Psoas muscle (tissue), 8 donors: ENCODE results near the gene LINC00237. TPM values are rescaled to one million over a fixed set of nuclear protein-coding genes. Genes with fewer than 3 reads are reported as not detected.

Experiments used
- ATAC-seq, 4 donors: fragments of 200-7000 bp; cut with Tn5 transposase; one replicate each; pipeline ENCODE4 v1.9.1; 2020; ENCODE audit warnings: moderate library complexity in 3 of 4, mild to moderate bottlenecking in 2 of 4
- DNase-seq, 2 donors: peaks; one replicate each; pipeline ENCODE4 v3.0.0-alpha.2; 2020
- H3K27ac ChIP-seq: fragments of 200-600 bp; one replicate; pipeline ENCODE4 v1.8.0; 2022
- H3K27me3 ChIP-seq, 3 donors: fragments of 200-600 bp in 1 of 3; one replicate each; pipeline versions ENCODE4 v1.6.1 to v1.8.0; 2013 to 2022; ENCODE audit warnings: low read length in 2 of 3, mild to moderate bottlenecking in 2 of 3, moderate library complexity in 1 of 3; ENCODE audit not compliant: insufficient read depth in 3 of 3
- H3K36me3 ChIP-seq, 2 donors: fragments of 200-600 bp in 1 of 2; one replicate each; pipeline versions ENCODE4 v1.6.1 to v1.8.0; 2013 to 2022; ENCODE audit warnings: low read depth in 1 of 2, mild to moderate bottlenecking in 1 of 2, moderate library complexity in 1 of 2; ENCODE audit not compliant: insufficient read depth in 1 of 2
- H3K4me1 ChIP-seq: fragments of 200-600 bp; one replicate; pipeline ENCODE4 v1.8.0; 2022
- H3K4me3 ChIP-seq: fragments of 200-600 bp; one replicate; pipeline ENCODE4 v1.8.0; 2022; ENCODE audit warnings: mild to moderate bottlenecking
- H3K9me3 ChIP-seq: fragments of 200-600 bp; one replicate; pipeline ENCODE4 v1.8.0; 2022
- WGBS, 3 donors: extraction: QIAGEN DNeasy Blood & Tissue Kit; methylation state at CpG; one replicate each; pipeline versions ENCODE4 v1.1.6 to v1.1.7; 2013; 5-methylcytosine and 5-hydroxymethylcytosine counted together
- intact Hi-C, 2 donors: fragments of 100-400 bp; cut with DNase I; formaldehyde crosslinking; loops; one replicate each; pipeline versions ENCODE4 v1.11.0 to v1.14.2; 2022
- polyA plus RNA-seq, 3 donors: library from polyadenylated mRNA; stranded (reverse); fragments of 200-250 nt; gene quantifications; one replicate each; pipeline ENCODE4 v1.2.3, GENCODE V29; 2013
- total RNA-seq, 4 donors: library from RNA; stranded (reverse); fragmentation: NEBNext Ultra II Directional in 2 of 4; extraction: Animal tissue kit (Norgen Biotek cat#: 25700) in 2 of 4; gene quantifications; one replicate each; pipeline versions ENCODE4 v1.2.1 to v1.2.4, GENCODE V29; 2021 to 2023
- TF ChIP-seq, protein P1 (sequence below): fragments of 200-600 bp; IDR thresholded peaks from one replicate; pipeline ENCODE4 v1.8.0; 2022; ENCODE audit warnings: antibody characterized with exemption
- donor health status: healthy with polysubstance abuse.
- donor health status: DM: no; HTN: no; CAD: no; lungs with moderate emphysema.
- donor health status: Bipolar disorder and iron deficiency.
- donor health status: healthy.
- donor health status: DM: yes; HTN: yes; CAD: no.
- donor health status: DM: no; HTN: no; CAD: no.
- donor health status: DM: no; HTN: no; CAD: no.
- donor health status: DM: yes; HTN: yes; CAD: no.

Gene LINC00237
- total and polyA plus RNA-seq, 7 donors = not detected

DNA sequence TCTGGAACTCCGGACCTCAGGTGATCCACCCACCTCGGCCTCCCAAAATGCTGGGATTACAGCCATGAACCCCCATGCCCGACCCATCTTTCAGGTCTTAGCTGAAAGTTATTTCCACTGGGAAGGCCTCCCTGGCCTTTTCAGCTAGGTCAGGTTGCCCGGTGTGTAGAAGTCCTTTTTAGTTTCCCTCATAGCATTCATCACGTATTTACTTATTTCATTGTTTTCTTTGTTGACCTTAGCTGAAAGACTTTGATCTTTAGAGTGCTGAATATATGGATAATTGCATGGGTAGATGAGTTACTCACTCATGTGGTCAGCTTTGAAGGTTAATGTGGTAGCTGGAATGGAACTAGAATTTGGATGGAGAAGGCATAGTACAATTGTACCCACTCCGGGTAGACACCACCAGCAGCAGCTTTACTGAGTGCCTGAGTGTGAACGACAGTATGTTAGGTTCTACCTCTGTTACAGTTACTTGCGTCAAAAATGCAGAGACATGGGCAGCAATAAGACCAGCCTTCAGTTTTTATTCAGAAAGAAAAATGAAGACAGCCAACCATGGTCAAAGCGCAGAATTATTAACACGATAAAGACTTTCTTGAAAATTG, 28.8 kb upstream of the LINC00237 start:
- DNase-seq (no peak), ATAC-seq (no peak)
- intact Hi-C loops = no loop called here
- 95 to 98% (median 97%) methylated on average over 10 of the region's 10 CpGs for WGBS, 3 donors
- Histone ChIP-seq H3K36me3 (peaks cover 0 to 21% of the 10 kb centered on the region in 2 donors), H3K9me3 (no peaks in the 10 kb centered on the region), H3K27me3 (no peaks in the 10 kb centered on the region), H3K27ac (no peak overlapping the region), H3K4me1 (peaks cover 16% of the 10 kb centered on the region), H3K4me3 (no peak overlapping the region)
- TF ChIP-seq, protein P1, sequence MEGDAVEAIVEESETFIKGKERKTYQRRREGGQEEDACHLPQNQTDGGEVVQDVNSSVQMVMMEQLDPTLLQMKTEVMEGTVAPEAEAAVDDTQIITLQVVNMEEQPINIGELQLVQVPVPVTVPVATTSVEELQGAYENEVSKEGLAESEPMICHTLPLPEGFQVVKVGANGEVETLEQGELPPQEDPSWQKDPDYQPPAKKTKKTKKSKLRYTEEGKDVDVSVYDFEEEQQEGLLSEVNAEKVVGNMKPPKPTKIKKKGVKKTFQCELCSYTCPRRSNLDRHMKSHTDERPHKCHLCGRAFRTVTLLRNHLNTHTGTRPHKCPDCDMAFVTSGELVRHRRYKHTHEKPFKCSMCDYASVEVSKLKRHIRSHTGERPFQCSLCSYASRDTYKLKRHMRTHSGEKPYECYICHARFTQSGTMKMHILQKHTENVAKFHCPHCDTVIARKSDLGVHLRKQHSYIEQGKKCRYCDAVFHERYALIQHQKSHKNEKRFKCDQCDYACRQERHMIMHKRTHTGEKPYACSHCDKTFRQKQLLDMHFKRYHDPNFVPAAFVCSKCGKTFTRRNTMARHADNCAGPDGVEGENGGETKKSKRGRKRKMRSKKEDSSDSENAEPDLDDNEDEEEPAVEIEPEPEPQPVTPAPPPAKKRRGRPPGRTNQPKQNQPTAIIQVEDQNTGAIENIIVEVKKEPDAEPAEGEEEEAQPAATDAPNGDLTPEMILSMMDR = no peak

DNA sequence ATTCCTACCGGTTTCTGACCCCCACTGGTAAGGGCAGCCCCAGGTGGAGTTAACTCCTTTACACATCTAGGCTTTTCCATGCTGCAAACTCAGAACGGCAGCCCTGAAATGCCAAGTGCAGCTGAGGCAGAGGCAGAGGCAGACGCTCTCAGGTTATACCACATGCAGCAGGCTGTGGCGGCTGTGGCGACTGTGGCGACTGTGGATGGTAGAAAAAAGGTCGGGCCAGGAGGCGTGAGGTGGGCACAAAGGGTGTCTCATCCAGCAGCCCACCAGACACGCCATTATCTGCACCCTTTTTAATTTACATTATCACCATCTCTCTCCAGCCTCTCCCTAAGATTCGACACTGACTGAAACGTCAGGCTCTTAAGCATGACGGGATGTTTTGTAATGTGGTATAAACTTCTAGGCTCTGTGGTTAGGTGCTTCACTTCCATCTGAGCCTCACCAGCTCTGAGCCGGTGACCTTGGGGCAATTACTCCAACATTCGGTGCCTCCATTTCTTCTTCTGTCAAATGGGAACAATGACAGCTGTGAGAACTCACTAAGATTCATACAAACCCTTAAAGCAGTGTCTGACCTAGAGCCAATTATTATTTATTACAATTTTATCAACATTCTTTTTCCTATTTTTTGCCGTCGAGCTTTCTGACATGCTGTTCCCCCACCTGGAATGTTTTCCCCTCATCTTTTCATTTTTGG, 27.9 kb upstream of the LINC00237 start:
- Histone ChIP-seq H3K4me3 (no peak overlapping the region), H3K27ac (no peak overlapping the region), H3K27me3 (no peaks in the 10 kb centered on the region), H3K4me1 (peaks cover 16% of the 10 kb centered on the region), H3K36me3 (peaks cover 0 to 19% of the 10 kb centered on the region in 2 donors), H3K9me3 (no peaks in the 10 kb centered on the region)
- ATAC-seq (no peak), DNase-seq (no peak)
- 90 to 93% (median 93%) methylated on average over 16 of the region's 16 CpGs for WGBS, 3 donors
- intact Hi-C loops = no loop called here
- TF ChIP-seq, protein P1 = no peak

DNA sequence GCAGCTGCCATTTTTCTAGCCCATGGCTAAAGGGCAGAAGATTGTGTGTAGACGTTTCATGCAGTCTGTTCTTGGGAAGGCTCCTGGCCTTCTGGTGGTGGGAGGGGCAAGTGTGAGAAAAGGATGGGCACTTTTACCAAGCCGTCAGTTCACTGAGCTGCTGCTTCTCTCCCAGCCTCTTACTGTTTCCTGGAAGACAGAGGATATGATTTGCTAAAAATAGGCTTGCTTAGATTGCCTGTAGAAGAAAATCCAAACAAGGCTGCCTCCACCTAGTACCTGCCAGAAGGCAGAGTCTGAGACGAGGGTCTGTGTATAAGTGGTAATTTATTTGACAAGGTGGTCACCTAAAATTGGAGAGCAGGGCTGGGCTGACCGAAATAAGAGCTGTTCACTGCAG, 27.2 kb upstream of the LINC00237 start:
- 33 to 56% (median 44%) methylated on average over 4 of the region's 4 CpGs for WGBS, 3 donors
- intact Hi-C loops = no loop called here
- H3K27me3 ChIP-seq = no peaks in the 10 kb centered on the region

DNA sequence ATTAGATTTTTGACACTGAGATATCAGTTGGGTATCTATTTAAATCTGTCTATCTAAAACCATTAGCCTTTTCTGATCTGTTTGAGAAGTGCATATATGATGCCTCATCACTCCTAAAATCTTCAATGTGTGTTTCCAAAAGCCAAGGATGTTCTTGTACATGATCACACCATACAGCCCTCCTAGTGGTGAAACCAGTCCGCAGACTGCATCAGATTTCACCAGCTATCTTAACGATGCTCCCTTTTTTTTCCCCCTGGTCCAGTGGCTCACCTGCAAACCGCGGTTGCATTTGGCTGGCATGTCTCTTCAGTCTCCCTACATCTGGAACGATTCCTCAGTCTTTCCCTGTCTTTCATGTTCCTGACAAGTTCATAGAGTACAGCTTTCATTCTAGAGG, 23.7 kb upstream of the LINC00237 start:
- H3K27me3 ChIP-seq = no peaks in the 10 kb centered on the region
- H3K9me3 ChIP-seq = no peaks in the 10 kb centered on the region
- 69 to 82% (median 80%) methylated on average over 5 of the region's 5 CpGs for WGBS, 3 donors
- DNase-seq (no peak), ATAC-seq (no peak)
- TF ChIP-seq, protein P1 = no peak
- H3K4me1 ChIP-seq = peaks cover 23% of the 10 kb centered on the region
- no peak overlapping the region for H3K4me3 ChIP-seq
- H3K36me3 ChIP-seq = peaks cover 0 to 9% of the 10 kb centered on the region in 2 donors
- H3K27ac ChIP-seq = no peak overlapping the region
- intact Hi-C loops = loop anchor here in 1 of 2 donors (10.0 kb wide), 2 partner anchors 265 to 295 kb away; no protein-coding TSS in a partner anchor

More for the DNA sequence above, 27.2 kb upstream of the LINC00237 start:
- H3K9me3 ChIP-seq = no peaks in the 10 kb centered on the region
- H3K4me1 ChIP-seq = peaks cover 16% of the 10 kb centered on the region
- peak in 3 of 4 donors; percentile 43 to 62 (median 60) for ATAC-seq
- no peak overlapping the region for H3K27ac ChIP-seq
- peaks cover 0 to 12% of the 10 kb centered on the region in 2 donors for H3K36me3 ChIP-seq
- H3K4me3 ChIP-seq = no peak overlapping the region
- DNase-seq = no peak
- TF ChIP-seq, protein P1 = no peak
